Measurements from ENCODE around the gene CNOT10.
"Not testable (repeated sequence)": the region's sequence is repeated elsewhere in the genome, so short reads cannot be mapped to it uniquely, and the experiment has no call there.

CNOT10 gene

DNA sequence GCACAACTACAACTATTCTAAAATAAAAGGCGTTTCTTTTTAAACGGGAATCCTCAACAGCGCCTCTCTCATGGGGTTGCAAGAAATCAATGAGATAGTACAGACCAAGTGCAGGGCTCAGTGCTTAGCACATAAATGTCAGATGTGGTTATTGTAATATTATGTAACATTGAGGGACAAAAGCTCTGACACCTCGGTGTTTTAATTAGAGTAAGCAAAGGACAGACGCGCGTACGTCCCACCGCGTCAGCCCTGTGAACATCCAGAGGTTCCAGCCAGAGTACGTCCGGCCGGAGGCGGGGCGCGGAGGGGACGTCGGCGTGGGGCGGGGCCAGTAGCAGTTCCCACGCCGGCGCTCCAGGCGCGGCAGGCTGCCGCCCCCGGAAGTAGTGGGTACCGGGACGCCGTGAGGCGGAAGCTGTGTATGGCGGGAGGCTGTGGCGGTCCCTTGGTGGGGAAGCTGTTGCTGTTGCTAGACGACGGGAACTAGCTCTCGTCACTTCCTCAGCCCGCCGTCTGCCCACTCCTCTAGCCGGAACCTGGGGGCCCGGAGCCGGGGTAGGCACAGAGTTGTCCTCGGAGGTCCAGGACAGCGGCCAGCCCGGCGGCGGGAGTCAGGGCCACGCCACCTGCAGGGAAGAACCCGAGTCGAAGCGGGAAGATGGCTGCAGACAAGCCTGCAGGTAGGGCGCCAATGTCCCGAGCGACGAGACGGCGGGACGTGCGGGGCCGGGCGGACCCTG, at the start of gene CNOT10:
Gene CNOT10, plus strand, starts transcription at position 389 of the 743 bp plus-strand sequence. Its CDS starts 273 bp downstream, at position 662.
- peak; percentile 73 to 91 for DNase-seq

DNA sequence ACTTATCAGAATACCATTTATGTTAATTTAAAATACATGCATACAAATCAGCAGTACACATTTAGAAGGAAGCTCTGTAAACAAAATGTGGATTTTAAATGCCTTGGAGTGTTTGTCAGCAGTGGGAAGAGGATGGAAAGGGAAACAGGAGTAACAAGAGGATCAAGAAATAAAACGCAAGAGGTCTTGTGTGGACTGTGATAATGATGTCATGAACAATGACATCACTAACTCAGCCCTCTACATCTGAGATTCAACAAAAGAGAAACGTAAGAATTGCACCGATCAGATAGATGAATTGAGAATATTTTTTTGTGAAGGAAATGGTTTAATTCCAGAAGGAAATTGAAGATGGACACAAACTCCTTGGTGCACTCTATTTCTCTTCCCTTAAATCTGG, 44.0 kb upstream of the CNOT10 start:
- DNase-seq = no peak

- DNase-seq = no peak
Measured at GRCh38 chr3:32641356-32641755, 43.6 kb upstream of the CNOT10 start.

DNA sequence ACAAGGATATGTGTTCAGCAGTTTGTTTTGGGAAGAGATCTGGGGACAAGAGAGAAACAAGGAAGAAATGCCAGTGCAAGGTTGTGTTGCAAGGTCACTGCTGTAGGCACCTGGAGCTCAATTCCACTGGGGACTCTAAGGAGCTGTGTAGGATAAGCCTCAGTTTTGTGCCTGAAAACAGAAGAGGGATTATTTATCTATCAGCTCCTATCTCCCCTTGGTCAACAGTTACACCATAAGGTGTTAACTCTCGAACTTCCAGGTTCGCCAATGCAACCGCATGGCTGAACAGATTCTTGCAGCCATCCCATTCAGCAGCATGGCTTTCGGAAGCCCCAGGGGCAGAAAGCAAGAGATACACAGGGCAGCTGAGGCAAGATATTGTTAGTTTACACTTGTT, 41.6 kb upstream of the CNOT10 start:
- no peak for DNase-seq

GRCh38 chr3:32643816-32644215, 41.2 kb upstream of the CNOT10 start:
- no peak for DNase-seq

DNA sequence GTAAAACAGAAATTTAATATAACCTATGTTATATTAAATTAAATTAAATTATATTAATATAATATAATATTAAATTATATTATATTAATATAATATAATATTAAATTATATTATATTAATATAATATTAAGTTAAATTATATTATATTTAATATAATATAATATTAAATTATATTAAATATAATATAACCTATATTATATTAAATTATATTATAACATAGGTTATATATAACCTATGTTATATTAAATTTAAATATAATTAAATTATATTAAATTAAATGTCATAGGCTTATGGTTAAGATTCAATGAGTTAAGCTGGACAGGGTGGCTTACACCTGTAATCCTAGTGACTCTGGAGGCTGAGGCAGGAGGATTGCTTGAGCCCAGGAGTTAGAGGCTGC, 40.6 kb upstream of the CNOT10 start:
- no peak for DNase-seq

GRCh38 chr3:32646761-32647160, 38.2 kb upstream of the CNOT10 start:
- no peak for DNase-seq

DNA sequence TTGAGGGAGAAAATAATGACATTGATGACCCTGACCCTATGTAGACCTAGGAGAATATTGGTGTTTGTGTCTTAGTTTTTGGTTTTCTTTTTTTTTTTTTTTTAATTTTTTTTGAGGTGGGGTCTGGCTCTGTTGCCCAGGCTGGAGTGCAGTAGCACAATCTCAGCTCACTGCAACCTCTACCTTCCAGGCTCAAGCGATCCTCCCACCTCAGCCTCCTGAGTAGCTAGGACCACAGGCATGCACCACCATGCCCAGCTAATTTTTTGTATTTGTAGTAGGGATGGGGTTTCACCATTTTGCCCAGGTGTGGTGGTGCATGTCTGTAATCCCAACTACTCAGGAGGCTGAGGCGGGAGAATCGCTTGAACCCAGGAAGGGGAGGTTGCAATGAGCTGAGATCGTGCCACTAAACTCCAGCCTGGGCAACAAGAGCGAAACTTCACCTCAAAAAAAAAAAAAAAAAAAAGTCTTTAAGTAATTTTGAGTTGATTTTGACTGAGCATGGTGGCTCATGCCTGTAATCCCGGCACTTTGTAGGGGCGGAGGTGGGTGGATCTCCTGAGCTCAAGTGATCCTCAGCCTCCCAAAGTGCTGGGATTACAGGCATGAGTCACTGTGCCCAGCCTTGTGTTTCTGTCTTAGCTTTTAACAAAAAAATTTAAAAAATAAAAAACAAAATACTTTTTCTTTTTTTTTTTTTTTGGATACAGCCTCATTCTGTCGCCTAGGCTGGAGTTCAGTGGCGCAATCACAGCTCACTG, 32.5 kb upstream of the CNOT10 start:
- not testable (repeated sequence) for DNase-seq

GRCh38 chr3:32655167-32655566, 29.8 kb upstream of the CNOT10 start:
- no peak for DNase-seq

DNA sequence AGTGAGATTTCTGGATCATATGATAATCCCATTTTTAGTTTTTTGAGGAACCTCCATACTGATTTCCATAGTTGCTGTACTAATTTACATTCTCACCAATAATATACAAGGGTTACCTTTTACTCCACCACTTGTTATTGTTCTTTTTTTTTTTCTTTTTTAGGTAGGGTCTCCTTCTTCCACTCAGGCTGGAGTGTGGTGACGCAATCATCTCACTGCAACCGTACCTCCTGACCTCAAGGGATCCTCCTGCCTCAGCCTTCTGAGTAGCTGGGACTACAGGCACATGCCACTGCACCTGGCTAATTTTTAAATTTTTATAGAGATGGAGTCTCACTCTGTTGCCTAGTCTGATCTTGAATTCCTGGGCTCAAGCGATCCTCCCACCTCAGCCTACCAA, 24.4 kb upstream of the CNOT10 start:
- no peak for DNase-seq

DNA sequence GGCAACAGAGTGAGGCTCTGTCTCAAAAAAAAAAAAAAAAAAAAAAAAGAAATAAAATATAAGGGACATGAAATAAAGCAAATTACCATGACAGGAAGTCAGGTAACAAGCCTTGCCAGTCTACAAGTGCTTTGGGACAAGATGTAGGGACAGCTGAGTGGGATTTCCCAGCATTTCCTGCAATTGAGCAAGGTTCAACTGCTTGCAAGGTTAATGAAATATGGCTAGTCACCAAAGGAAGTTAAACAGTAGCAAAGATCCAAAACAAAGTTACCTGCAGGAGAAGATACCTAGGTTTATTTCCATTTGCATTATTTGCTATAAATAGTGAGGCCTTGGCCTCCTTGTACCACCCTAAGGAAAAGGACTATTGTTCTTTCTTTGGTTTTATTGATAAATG, 22.3 kb upstream of the CNOT10 start:
- no peak for DNase-seq

DNA sequence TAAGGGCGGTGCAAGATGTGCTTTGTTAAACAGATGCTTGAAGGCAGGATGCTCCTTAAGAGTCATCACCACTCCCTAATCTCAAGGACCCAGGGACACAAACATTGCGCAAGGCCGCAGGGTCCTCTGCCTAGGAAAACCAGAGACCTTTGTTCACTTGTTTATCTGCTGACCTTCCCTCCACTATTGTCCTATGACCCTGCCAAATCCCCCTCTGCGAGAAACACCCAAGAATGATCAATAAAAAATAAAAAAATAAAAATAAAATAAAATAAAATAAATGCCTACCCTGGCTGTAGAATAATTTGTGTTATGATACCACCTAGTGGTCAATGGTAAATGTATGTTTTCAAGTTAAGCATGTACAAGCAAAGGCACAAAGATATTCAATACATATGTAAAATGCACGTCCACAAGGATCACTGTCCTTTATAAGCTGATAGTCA, 20.3 kb upstream of the CNOT10 start:
- peak in 1 of 2 experiments; percentile 4 for DNase-seq

DNA sequence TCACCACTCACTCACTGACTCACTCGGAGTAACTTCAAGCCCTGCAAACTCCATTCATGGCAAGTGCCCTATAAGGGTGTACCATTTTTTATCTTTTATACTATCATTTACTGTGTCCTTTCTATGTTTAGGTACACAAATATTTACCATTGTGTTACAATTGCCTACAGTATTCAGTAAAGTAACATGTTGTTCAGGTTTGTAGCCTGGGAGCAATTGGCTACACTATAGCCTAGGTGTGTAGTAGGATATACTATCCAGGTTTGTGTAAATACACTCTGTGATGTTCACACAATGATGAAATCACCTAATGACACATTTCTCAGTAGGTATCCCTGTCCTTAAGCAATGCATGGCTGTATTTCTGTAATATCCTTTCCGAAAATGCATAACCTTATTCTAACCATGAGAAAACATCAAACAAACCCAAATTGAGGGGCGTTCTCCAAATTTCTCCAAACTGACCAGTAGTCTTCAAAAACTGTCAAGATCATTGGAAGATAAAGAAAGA, 17.9 kb upstream of the CNOT10 start:
- no peak for DNase-seq

GRCh38 chr3:32669226-32669625, 15.8 kb upstream of the CNOT10 start:
- not testable (repeated sequence) for DNase-seq

- not testable (repeated sequence) for DNase-seq
Measured at GRCh38 chr3:32673730-32674129, 11.3 kb upstream of the CNOT10 start.

- DNase-seq = no peak
Measured at GRCh38 chr3:32675164-32675563, 9.8 kb upstream of the CNOT10 start.

- no peak for DNase-seq
Measured at GRCh38 chr3:32675650-32676049, 9.3 kb upstream of the CNOT10 start.

GRCh38 chr3:32681811-32682210, 3.2 kb upstream of the CNOT10 start:
- DNase-seq = no peak

DNA sequence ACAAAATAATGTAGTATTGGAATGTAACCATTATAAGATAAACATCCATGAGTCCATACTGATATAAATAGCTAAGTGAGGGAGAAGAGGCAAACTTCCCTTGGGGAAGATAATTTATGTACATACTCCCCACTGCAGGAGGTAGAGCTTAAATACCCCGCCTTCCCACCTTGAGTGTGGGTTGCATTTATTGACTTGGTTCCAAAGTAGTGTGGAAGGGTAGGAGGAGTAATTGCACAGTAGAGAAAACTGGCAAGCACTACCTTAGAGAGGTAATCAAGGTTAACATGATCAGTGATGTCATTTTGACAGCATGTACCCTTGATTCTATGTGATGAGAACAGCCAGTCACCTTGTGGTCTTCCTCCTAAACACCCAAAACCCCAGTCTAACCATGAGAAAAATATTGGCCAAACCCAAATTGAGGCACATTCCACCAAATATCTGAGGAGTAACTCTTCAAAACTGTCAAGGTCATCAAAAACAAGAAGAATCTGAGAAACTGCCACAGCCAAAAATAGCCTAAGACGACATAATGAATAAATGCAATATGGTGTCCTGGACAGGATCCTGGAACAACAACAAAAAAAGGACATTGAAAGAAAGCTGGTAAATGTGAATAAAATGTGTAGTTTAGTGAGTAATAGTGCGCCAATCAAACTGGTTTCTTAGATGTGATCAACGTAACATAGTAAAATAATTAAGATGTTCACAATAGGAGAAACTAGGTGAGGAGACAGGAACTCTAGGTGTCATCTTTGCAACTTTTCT, 774 bp upstream of the CNOT10 start:
- no peak for DNase-seq

- no peak for DNase-seq
Measured at GRCh38 chr3:32685543-32686185, 676 bp downstream of the CNOT10 start.

GRCh38 chr3:32686713-32687112, 1.7 kb downstream of the CNOT10 start:
- DNase-seq = no peak

DNA sequence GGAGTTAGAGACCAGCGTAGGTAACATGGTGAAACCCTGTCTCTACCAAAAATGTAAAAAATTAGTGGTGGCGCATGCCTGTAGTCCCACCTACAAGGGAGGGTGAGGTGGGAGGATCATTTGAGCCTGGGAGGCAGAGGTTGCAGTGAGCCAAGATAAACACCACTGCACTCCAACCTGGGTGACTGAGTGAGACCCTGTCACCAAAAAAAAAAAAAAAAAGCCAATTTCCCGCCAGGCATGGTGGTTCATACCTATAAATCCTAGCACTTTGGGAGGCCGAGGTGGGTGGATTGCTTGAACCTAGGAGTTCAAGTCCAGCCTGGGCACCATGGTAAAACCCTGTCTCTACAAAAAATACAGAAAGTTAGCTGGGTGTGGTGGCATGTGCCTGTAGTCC, 6.9 kb downstream of the CNOT10 start:
- DNase-seq = no peak

GRCh38 chr3:32696523-32696922, 11.5 kb downstream of the CNOT10 start:
- DNase-seq = no peak

All from NCI-H446 (cell line).